IMR-90 (cell line): ENCODE data around the gene SYTL1. TPM values are rescaled to one million over a fixed set of nuclear protein-coding genes. Genes with fewer than 3 reads are reported as not detected.

Source experiments
- NFE2L2 ChIP-seq: fragments of 150-350 bp; IDR thresholded peaks from 2 replicates; pipeline ENCODE4 v1.6.1; 2016; ENCODE audit warnings: low read depth, mild to moderate bottlenecking, low read length
- RFX5 ChIP-seq: IDR thresholded peaks from 2 replicates; pipeline ENCODE4 v1.8.0; 2012; ENCODE audit warnings: low read depth, mild to moderate bottlenecking, low read length, moderate library complexity
- SMC3 ChIP-seq: fragments of 150-350 bp; IDR thresholded peaks from 2 replicates; pipeline ENCODE4 v1.6.1; 2016; ENCODE audit warnings: low read depth, mild to moderate bottlenecking, antibody characterized with exemption, low read length, moderate library complexity
- polyA plus RNA-seq, 3 experiments: library from polyadenylated mRNA; depleted of rRNA; stranded (reverse); fragments of >200 nt; gene quantifications; 2 replicates each; pipeline ENCODE4 v1.2.3, GENCODE V29; 2012; ENCODE audit warnings: low replicate concordance in 1 of 3
- total RNA-seq: library from RNA; depleted of rRNA; stranded (reverse); fragments of >200 nt; gene quantifications from 2 replicates; pipeline ENCODE4 v1.2.3, GENCODE V29; 2012

The SYTL1 gene
- total and polyA plus RNA-seq, 2 of the 4 experiments (the other 2 are of a cell fraction), result 0.18 to 1.0 TPM

- TF ChIP-seq SMC3, result peak; percentile 54
- TF ChIP-seq NFE2L2, result no peak
- TF ChIP-seq RFX5, result peak; percentile 57; the same call in 1 of the 2 replicates
Observed at GRCh38 chr1:27392096-27392777, 50.4 kb downstream of the SYTL1 start, which contains the start of gene GPR3 (continued).
